GM18873 (cell line): ENCODE results near the gene WFDC10B.
"Not testable (repeated sequence)": the region's sequence is repeated elsewhere in the genome, so short reads cannot be mapped to it uniquely, and the experiment has no call there.

ENCODE experiments used
- ATAC-seq: cut with Tn5 transposase; IDR thresholded peaks from one replicate; pipeline ENCODE4 v1.9.1; 2021; ENCODE audit warnings: mild to moderate bottlenecking, moderate library complexity, moderate number of reproducible peaks; ENCODE audit not compliant: unreplicated experiment, low FRiP score

Gene WFDC10B

DNA sequence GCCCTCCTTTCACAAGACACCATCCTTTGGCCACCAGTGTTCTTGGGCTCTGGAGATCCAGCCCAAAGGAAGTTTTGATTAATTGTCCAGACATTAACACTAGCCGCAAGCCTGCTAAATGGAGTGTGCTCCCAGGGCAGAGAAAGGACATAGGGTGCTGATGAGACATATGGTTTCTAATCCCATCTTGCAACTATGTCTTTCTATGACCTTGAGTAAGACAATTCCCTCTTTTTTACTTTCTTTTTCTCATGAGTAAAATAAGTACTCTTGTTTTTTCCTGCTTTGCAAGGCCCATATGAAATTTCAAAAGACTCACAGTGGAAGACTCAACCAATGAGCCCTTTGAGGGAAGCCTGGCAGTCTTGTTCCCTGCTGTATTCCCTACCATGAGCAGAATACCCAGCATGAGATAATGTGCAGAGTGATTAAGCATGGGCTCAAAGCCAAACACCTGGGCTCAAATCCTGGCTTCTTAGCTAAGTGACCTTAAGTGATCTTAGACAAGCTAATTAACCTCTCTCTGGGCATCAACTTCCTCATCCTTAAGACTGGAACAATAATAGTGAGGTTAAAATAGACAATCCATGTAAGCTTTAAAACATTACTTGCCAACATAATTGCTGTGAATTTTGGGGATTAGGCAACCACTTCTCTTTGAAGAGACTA lies at the start of gene WFDC10B:
Gene WFDC10B, minus strand, starts transcription at position 51 of the 669 bp plus-strand sequence. CDS start 19,027 bp downstream, outside the sequence.
- no peak for ATAC-seq

DNA sequence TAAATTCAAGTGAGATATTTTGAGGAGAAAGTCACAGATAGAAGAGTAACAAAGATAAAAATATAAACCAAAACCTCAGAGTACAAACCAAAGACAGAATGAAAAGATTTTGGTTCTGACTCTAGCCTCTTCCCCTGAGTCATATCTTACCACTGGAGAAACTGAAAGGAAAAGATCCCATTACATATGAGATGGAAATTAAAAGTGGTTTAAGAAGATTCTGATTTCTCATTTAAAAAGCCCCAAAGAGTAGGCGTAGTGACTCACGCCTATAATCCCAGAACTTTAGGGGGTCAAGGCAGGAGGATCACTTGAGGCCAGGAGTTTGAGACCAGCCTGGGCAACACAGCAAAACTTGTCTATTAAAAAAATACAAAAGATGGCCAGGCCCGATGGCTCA lies 47.9 kb upstream of the WFDC10B start:
- ATAC-seq, result no peak

DNA sequence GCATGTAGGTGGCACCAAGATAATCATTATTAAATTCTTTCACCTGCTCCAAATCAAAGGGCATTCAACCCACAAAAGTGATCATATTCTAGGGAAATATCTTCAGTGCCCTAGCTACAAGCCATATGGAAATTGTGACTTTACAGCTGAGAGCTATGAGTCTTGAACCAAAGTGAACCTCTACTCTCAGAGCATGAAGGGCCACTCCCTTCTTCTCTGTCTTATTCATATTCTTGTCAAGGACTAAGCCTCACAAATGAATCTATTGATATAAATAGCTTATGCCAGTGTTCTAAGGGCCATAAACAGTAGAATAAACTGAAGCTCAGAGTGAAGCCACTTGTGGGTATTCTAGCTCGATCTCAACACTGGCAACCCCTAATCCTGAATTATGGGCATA lies 46.9 kb upstream of the WFDC10B start:
- ATAC-seq, result no peak

DNA sequence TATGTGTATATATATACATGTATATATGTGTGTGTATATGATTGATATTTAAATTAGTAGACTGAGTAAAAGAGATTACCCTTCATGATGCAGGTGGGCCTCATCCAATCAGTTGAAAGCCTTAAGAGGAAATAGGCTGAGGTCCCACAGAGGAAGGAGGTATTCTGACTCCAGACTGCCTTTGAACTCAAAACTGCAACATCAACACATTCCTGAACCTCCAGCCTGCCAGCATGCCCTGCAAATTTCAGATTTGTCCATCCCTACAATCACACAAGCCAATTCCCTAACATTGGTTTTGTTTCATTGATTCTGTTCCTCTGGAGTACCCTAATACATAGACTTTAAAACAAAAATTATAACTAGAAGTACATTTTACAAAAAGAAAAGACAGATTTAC lies 40.2 kb upstream of the WFDC10B start:
- ATAC-seq, result no peak

DNA sequence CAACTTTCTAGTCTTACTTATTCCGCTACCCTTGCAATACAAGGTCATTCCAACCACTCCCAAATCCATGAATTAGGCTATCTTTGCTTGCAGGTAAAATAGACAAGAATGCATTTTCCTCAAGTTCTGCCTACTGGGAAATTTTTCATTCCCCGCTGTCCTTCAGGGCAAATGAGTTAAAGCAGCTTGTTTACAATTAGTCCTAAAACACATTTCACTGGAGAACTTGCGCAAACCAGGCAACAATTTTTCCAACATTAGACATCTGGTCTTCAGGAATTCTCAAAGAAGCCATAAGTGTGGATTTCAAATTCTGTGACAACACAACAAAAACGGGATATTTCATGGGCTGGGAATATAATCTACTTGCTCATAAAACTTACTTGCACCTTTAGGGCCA lies 37.8 kb upstream of the WFDC10B start:
- no peak for ATAC-seq

DNA sequence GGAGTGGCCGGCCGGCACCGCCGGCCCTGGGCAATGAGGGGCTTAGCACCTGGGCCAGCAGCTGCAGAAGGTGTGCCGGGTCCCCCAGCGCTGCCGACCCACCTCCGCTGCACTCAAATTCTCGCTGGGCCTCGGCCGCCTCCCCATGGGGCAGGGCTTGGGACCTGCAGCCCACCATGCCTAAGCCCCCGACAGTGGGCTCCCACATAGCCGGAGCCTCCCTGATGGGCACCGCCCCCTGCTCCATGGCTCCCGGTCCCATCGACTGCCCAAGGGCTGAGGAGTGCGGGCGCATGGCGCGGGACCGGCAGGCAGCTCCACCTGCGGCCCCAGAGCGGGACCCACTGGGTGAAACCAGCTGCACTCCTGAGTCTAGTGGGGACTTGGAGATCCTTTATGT lies 31.2 kb upstream of the WFDC10B start:
- no peak for ATAC-seq

DNA sequence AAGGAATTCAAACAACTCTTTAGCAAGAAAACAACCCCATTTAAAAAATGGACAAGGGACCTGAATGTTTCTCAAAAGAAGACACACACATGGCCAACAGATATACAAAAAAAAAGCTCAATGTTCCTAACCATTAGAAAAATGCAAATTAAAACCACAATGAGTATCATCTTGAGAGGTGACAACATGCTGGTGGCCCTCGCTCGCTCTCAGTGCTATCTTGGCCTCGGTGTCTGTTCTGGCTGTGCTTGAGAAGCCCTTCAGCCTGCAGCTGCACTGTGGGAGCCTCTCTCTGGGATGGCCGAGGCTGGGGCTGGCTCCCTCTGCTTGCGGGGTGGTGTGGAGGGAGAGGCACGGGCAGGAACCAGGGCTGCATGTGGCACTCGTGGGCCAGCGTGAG lies 30.7 kb upstream of the WFDC10B start:
- ATAC-seq, result no peak

DNA sequence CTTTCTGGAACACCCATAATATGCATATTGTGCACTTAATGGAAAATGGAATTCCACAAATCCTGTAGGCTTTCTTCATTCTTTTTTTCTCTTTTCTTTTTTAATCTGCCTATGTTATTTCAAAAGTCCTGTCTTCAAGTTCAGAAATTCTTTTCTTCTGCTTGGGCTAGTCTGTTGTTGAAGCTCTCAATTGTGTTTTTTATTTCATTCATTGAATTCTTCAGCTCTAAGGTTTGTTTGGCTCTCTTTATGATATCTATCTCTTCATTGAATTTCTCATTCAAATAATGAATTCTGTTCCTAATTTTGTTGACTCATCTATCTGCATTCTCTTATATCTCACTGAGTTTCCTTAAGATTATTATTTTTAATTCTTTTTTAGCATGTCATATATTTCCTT lies 27.4 kb upstream of the WFDC10B start:
- no peak for ATAC-seq

DNA sequence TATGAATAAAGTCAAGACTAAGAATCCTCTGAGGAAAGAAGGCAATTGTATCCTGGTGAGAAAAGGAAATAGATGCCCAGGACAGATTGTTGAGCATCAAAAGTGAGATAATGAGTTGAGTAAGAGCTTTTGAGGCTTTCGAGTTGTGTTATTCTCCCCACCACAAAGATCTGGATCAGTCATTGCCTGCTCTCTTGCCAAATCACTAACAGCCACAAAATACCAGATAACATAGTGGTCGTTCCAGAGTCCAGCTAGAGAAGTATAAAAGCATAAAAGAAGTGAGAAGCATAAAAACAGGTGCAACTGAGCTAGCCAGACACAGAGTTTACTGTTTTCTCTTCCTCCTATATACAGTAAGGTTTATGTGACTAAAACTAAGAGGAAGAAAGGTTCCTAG lies 22.2 kb upstream of the WFDC10B start:
- ATAC-seq, result no peak

DNA sequence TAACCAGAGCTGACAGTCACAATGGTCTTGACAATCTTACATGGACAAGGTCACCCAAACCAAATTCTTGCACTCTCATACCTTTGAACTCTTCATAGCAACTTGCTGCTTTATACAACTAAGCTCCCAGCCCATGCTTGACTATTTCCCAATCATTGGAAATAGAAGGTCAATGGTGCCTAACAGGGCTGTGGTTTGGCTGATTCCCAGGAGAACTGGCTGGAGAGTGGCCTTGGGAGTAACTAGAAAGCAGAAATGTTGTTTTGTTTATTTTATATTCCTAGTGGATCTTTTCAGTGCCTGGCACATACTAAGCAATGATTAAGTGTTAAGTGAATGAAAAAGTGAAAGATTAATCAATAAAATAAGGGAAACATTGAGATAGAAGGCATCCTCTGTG lies 20.3 kb upstream of the WFDC10B start:
- ATAC-seq, result no peak

DNA sequence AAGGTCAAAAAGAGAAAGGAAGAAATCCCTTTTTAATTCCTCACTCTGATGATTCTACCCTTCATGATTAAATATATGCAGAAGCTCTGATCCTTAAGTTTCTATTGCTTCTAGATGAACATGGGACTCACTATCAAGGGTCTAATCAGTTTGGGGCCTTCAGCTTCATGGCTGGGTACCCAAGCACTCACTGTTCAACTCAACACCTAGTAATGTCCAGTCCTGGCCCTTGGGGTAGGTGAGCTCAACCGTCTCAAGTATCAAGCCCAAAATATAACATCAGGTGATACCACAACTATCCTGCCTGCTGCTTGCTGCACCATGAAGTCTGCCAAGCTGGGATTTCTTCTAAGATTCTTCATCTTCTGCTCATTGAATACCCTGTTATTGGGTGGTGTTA lies 17.2 kb upstream of the WFDC10B start, which contains the start of gene SPINT4:
Gene SPINT4, plus strand, starts transcription at position 301 of the 400 bp plus-strand sequence. Its CDS starts 21 bp downstream, at position 322.
- no peak for ATAC-seq

DNA sequence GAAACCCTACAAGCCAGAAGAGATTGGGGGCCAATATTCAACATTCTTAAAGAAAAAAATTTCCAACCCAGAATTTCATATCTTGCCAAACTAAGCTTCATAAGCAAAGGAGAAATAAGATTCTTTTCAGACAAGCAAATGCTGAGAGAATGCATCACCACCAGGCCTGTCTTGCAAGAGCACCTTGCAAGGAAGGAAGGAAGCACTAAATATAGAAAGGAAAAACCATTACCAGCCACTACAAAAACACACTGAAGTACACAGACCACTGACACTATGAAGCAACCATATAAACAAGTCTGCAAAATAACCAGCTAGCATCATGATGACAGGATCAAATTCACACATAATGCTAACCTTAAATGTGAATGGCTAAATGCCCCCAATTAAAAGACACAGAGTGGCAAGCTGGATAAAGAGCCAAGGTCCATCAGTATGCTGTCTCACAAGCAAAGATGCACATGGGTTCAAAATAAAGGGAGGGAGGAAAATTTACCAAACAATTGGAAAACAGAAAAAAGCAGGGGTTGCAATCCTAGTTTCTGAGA lies 11.4 kb upstream of the WFDC10B start:
- ATAC-seq, result not testable (repeated sequence)

DNA sequence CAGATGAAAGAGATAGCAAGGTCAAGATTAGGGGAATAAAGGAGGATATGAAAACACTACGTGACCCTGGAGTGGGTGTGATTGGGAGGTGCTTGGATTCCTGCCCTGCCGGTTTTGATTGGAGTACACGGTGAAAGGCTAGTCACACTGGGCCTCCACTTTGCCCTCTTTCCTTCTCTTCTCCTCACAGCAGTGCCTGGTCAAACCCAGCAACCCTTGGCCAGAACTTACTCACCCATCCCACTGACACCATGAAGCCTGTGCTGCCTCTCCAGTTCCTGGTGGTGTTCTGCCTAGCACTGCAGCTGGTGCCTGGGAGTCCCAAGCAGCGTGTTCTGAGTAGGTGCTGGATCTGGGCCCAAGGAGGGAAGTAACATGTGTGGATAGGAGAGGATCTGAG lies 2.9 kb downstream of the WFDC10B start, which contains the start of gene WFDC13:
Gene WFDC13, plus strand, starts transcription at position 166 of the 400 bp plus-strand sequence. Its CDS starts 86 bp downstream, at position 252.
- ATAC-seq, result no peak

DNA sequence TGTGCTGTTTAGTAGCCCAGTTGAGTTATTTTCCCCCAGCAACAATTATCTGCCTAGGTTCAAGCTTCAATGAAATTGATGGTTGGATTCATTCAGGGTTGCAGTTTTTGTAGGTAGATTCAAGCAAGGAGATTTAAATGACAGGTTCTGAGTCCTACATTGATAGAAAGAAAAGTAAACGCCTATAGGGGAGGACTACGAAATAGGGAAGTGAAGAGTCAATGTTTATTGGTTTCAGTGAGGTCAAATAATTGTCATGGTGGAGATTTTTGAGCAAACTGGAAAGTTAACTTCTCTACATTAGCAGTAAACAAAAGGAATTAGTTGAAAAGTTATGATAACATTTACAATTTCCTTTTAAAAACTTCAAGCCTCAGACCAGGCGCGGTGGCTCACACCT lies 3.7 kb downstream of the WFDC10B start:
- ATAC-seq, result no peak

DNA sequence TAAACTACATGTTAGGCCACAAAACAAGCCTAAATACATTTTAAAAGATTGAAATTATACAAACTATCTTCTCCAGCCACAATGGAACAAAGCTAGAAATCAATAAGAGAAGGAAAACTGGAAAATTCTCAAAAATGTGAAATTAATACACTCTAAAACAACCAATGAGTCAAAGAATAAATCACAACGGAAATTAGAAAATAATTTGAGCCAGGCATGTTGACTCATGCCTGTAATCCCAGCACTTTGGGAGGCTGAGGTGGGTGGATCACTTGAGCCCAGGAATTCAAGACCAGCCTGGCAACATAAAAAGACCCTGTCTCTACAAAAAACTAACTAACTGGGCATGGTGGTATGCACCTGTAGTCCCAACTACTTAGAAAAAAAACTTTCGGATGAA lies 9.3 kb downstream of the WFDC10B start:
- no peak for ATAC-seq

DNA sequence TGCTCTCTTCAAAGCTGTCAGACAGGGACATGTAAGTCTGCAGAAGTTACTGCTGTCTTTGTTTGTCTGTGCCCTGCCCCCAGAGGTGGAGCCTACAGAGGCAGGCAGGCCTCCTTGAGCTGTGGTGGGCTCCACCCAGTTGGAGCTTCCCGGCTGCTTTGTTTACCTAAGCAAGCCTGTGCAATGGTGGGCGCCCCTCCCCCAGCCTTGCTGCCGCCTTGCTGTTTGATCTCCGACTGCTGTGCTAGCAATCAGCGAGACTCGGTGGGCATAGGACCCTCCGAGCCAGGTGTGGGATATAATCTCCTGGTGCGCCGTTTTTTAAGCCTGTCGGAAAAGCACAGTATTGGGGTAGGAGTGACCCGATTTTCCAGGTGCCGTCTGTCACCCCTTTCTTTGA lies 11.5 kb downstream of the WFDC10B start:
- ATAC-seq, result not testable (repeated sequence)

DNA sequence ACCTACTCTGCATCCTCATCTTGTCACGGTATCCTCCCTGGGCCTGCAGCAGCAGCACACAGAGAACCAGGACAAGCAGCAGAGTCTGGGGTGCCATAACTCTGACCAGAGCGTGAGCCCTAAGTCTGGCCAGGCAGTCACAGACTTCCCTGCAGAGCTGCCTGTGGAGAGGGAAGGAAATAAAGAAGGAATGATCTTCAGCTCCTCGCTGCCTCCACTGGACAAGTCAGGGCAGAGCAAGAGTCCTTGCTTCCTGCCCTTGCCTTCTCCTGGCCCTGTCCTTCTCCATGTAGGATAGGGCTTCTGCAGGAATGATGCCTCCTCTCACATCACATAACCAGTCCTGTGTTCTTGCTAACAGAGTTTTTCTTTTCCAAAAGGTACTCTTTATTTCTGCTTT lies 18.9 kb downstream of the WFDC10B start:
- no peak for ATAC-seq

DNA sequence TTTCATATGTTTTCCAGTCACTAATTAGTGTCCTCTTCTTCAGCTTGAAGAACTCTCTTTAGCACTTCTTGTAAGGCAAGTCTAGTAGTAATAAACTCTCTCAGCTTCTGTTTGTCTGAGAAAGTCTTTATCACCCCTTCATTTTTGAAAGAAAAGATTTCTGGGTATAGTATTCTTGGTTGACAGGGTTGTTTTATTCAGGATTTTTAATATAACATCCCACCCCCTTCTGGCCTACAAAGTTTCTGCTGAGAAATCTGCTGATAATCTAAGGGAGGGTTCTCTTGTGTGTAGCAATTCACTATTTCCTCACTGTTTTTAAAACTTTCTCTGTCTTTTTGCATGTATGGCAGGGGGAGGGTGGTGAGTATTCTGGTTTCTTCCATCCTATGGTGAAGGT lies 25.2 kb downstream of the WFDC10B start:
- ATAC-seq, result no peak

DNA sequence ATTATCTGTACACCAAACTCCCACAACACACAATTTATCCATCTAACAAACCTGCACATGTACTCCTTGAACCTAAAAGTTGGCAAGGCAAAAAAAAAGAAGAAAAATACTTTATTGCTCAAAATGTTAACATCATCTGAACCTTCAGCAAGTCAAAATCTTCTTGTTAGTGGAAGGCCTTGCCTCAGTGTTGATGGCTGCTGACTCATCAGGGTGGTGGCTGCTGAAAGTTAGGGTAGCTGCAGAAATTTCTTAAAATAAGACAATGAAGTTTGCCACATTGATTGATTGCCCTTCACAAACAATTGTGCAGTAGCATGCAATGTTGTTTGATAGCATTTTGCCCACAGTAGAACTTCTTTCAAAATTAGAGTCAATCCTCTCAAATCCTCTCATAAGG lies 32.1 kb downstream of the WFDC10B start:
- no peak for ATAC-seq

DNA sequence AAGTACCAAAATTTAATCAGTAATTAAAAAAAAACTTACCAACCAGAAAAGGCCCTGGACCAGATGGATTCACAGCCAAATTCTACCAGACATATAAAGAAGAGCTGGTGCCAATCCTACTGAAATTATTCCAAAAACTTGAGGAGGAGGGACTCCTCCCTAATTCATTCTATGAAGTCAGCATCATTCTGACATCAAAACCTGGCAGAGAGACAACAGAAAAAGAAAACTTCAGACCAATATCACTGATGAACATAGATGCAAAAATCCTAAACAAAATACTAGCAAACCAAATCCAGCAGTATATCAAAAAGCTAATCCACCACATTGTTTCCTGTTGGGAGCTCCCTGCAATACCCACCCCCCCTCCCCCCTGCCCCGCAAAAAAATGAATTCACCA lies 34.7 kb downstream of the WFDC10B start, which contains the start of gene WFDC11:
Gene WFDC11, minus strand, starts transcription at position 101 of the 400 bp plus-strand sequence. CDS start 19,639 bp downstream, outside the sequence.
- no peak for ATAC-seq

DNA sequence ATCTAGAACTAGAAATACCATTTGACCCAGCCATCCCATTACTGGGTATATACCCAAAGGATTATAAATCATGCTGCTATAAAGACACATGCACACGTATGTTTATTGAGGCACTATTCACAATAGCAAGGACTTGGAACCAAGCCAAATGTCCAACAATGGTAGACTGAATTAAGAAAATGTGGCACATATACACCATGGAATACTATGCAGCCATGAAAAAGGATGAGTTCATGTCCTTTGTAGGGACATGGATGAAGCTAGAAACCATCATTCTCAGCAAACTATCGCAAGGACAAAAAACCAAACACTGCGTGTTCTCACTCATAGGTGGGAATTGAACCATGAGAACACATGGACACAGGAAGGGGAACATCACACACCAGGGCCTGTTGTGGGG lies 47.8 kb downstream of the WFDC10B start:
- not testable (repeated sequence) for ATAC-seq

DNA sequence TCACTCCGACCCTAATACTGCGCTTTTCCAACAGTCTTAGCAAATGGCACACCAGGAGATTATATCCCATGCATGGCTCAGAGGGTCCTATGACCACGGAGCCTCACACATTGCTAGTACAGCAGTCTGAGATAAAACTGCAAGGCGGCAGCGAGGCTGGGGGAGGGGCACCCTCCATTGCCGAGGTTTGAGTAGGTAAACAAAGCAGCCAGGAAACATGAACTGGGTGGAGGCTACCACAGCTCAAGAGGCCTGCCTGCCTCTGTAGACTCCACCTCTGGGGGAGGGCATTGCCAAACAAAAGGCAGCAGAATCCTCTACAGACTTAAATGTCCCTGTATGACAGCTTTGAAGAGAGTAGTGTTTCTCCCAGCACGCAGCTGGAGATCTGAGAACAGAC lies 53.1 kb downstream of the WFDC10B start:
- not testable (repeated sequence) for ATAC-seq
